ENCODE measurements around the gene FRY. TPM values are rescaled to one million over a fixed set of nuclear protein-coding genes. Genes with fewer than 3 reads are reported as not detected.

Gene FRY
- total RNA-seq, 3 donors from 2014 or later = 9.2 to 38.5 (median 10.5) TPM

DNA sequence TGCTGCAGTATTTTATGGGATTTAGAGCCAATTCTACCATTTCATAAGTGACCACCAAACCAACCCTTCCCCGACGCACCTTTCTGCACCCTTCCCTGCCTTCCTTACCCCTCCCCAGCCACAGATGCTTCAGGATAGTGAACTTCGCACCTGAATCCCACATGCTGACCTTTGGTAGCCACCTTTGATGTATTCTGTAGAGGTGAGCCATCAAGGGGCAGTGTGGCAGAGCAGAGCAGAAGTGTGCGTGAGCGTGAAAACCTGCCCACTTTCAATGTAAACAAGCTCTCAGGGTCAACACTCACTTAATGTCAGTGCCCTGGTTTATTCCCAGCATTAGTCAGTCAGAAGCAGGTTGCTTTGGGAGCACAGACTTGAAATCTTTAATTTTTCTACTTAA lies 107.7 kb downstream of the FRY start:
- ATAC-seq = no peak
- no peaks in the 10 kb centered on the region for H3K9me3 ChIP-seq

DNA sequence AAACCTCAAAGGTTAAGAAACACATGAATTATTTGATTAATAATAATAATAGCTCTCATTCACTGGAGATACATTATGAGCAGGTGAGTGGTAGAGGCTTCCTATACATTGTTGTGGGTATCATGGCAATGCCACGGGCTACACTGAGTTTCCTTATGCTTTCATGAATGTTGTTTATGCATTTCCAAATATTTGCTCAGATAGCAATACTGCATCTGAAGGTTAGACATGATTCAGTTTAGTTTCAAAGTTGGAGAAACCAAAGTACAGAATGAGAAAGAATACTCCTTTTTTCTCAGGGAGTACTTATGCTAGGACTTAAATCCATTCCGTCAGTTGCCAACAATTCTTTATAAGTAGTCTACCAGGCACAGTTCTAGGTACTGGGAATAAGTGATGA lies 108.5 kb downstream of the FRY start:
- Histone ChIP-seq H3K36me3 (ENCODE audit: low read depth) (no peaks in the 10 kb centered on the region), H3K4me1 (ENCODE audit: low read depth) (no peaks in the 10 kb centered on the region), H3K9me3 (no peaks in the 10 kb centered on the region), H3K4me3 (no peak overlapping the region)
- ATAC-seq (no peak), DNase-seq (no peak)
- intact Hi-C loops (cut with DNase I, micrococcal nuclease) = no loop called here
- TF ChIP-seq, protein P1, sequence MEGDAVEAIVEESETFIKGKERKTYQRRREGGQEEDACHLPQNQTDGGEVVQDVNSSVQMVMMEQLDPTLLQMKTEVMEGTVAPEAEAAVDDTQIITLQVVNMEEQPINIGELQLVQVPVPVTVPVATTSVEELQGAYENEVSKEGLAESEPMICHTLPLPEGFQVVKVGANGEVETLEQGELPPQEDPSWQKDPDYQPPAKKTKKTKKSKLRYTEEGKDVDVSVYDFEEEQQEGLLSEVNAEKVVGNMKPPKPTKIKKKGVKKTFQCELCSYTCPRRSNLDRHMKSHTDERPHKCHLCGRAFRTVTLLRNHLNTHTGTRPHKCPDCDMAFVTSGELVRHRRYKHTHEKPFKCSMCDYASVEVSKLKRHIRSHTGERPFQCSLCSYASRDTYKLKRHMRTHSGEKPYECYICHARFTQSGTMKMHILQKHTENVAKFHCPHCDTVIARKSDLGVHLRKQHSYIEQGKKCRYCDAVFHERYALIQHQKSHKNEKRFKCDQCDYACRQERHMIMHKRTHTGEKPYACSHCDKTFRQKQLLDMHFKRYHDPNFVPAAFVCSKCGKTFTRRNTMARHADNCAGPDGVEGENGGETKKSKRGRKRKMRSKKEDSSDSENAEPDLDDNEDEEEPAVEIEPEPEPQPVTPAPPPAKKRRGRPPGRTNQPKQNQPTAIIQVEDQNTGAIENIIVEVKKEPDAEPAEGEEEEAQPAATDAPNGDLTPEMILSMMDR (IDR thresholded peaks at IDR 0.05) = no peak

More for the DNA sequence above, 107.7 kb downstream of the FRY start:
- Histone ChIP-seq H3K4me3 (no peak overlapping the region), H3K36me3 (ENCODE audit: low read depth) (no peaks in the 10 kb centered on the region), H3K4me1 (ENCODE audit: low read depth) (no peaks in the 10 kb centered on the region)
- intact Hi-C loops (cut with DNase I, micrococcal nuclease) = no loop called here
- no peak for DNase-seq
- TF ChIP-seq, protein P1 (IDR thresholded peaks at IDR 0.05) = no peak

DNA sequence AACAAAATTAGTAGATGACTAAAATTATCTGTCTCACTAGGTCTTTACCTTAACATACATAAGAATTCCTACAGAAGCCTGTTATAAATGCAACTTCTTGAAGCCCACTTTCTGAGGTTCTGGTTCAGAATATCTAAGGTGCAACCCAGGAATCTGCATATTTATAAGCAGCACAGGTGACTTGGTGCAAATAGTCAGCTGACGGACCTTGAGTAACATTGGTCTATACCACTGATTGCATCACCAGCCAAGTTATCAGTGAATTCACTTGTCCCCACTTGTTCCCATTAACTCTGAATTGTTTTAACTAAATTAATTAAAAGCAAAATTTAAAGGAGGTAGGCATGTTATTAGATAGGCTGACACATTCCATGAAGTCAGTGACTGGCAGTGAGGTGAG lies 109.9 kb downstream of the FRY start:
- H3K4me3 ChIP-seq = no peak overlapping the region
- no peak for DNase-seq
- H3K9me3 ChIP-seq = no peaks in the 10 kb centered on the region
- no peak for ATAC-seq
- H3K4me1 ChIP-seq (ENCODE audit: low read depth) = no peaks in the 10 kb centered on the region
- no peaks in the 10 kb centered on the region for H3K36me3 ChIP-seq (ENCODE audit: low read depth)
- intact Hi-C loops (cut with DNase I, micrococcal nuclease) = no loop called here
- TF ChIP-seq, protein P1 (IDR thresholded peaks at IDR 0.05) = no peak

DNA sequence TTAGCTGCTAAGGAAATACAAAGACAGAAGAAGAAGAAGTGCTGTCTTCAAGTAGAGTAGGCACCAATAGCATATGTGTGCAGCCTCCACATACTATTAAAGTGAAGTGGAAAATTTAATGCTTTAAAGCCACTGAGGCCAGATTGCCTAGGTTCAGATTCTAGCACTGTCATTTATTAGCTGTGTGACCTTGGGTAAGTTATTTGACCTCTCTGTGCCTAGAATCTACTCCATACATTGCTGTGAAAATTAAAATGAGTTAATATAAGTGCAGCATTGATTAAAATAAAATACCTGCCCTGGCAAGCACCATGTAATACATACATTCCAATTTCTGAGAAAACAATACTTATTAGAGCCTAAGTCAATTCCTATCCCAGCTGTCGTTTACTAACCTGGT lies 110.5 kb downstream of the FRY start:
- TF ChIP-seq, protein P1 (IDR thresholded peaks at IDR 0.05) = no peak
- no peak for ATAC-seq

DNA sequence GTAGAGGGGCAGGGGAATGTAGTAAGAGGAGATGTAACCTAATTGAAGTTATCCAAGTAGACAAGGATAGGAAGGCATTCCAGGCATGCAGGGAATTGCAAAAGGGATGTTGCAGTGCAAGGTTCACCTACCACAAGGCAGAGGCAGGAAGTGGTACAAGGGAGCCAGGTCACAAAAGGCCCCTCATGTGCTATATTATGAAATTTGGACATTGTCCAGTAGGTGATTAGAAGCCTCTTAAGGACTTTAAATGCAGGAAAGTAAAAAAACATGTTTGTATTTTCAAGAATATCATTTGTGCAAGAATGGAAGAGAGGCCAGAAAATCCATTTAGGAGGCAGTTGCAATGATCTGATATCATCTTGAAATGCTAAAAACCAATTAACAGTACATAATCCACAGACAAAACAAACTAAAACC lies 111.4 kb downstream of the FRY start:
- Histone ChIP-seq H3K4me3 (no peak overlapping the region), H3K4me1 (ENCODE audit: low read depth) (no peaks in the 10 kb centered on the region), H3K36me3 (ENCODE audit: low read depth) (no peaks in the 10 kb centered on the region), H3K9me3 (no peaks in the 10 kb centered on the region)
- no peak for ATAC-seq
- TF ChIP-seq, protein P1 (IDR thresholded peaks at IDR 0.05) = no peak
- no peak for DNase-seq
- intact Hi-C loops (cut with DNase I, micrococcal nuclease) = no loop called here

More for the DNA sequence above, 110.5 kb downstream of the FRY start:
- Histone ChIP-seq H3K36me3 (ENCODE audit: low read depth) (no peaks in the 10 kb centered on the region), H3K4me3 (no peak overlapping the region), H3K4me1 (ENCODE audit: low read depth) (no peaks in the 10 kb centered on the region), H3K9me3 (no peaks in the 10 kb centered on the region)
- DNase-seq = no peak
- intact Hi-C loops (cut with DNase I, micrococcal nuclease) = no loop called here

DNA sequence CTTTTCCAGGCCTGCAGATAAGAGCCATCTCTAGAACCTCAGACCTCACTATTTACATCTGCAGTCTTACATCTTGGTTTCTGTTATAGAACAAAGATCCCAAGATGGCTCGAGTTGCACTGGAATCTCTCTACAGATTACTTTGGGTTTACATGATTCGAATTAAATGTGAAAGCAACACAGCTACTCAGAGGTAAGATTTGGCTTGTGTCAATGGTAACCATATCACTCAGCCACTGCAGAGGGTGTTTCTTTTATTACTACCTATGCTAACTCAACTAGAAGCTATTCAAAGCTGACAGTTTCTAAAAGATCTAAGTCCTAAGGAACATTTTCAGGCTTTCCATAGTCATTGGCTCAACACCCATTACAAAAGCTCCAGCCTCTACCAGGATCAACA lies 115.6 kb downstream of the FRY start:
- ATAC-seq = no peak
- Histone ChIP-seq H3K36me3 (ENCODE audit: low read depth) (no peaks in the 10 kb centered on the region), H3K4me3 (no peak overlapping the region), H3K9me3 (no peaks in the 10 kb centered on the region), H3K4me1 (ENCODE audit: low read depth) (no peaks in the 10 kb centered on the region)
- intact Hi-C loops (cut with DNase I, micrococcal nuclease) = no loop called here
- TF ChIP-seq, protein P1 (IDR thresholded peaks at IDR 0.05) = no peak
- no peak for DNase-seq

All from mucosa of descending colon (tissue), 3 donors.